B cell (primary cell): ENCODE data around the gene CHCHD6.

ENCODE experiments used
- CTCF ChIP-seq: fragments of 200-600 bp; IDR thresholded peaks from one replicate; pipeline ENCODE4 v1.8.0; 2022; ENCODE audit warnings: antibody characterized with exemption, mild to moderate bottlenecking
- EZH2 ChIP-seq: IDR thresholded peaks from 2 replicates; pipeline ENCODE4 v1.6.1; 2012; ENCODE audit warnings: borderline replicate concordance, low read depth, mild to moderate bottlenecking, moderate library complexity, low read length; ENCODE audit not compliant: insufficient read depth, poor library complexity, severe bottlenecking

GRCh38 chr3:126656371-126657134 lies 47.5 kb upstream of the CHCHD6 start:
- TF ChIP-seq CTCF (no peak), EZH2 (no peak)
